ENCODE data around the gene MYPOP.

DNA sequence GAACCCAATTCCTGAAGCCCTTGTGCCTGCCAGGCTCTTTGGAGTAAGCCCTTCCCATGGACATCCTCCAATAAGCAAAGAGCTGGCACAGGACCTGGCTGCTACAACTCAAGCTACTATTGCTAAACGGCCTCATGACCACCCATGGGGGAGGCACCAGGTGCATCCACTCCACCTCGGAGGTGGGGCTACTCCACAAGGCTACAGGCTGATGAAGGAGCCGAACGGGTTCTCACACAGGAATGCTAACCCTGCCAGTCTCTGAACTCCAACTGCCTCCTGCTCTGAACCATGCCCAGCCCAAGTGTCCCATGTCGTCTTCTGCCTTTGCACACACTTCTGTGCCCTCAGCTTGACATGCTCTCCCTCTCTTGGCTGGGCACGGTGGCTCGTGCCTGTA lies 49.4 kb downstream of the MYPOP start:
- TF ChIP-seq, protein P1, sequence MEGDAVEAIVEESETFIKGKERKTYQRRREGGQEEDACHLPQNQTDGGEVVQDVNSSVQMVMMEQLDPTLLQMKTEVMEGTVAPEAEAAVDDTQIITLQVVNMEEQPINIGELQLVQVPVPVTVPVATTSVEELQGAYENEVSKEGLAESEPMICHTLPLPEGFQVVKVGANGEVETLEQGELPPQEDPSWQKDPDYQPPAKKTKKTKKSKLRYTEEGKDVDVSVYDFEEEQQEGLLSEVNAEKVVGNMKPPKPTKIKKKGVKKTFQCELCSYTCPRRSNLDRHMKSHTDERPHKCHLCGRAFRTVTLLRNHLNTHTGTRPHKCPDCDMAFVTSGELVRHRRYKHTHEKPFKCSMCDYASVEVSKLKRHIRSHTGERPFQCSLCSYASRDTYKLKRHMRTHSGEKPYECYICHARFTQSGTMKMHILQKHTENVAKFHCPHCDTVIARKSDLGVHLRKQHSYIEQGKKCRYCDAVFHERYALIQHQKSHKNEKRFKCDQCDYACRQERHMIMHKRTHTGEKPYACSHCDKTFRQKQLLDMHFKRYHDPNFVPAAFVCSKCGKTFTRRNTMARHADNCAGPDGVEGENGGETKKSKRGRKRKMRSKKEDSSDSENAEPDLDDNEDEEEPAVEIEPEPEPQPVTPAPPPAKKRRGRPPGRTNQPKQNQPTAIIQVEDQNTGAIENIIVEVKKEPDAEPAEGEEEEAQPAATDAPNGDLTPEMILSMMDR (IDR thresholded peaks at IDR 0.05) = no peak
- TF ChIP-seq EP300 (IDR thresholded peaks at IDR 0.05) (no peak), POLR2A (IDR thresholded peaks at IDR 0.05) (no peak)

All from tibial nerve (tissue), 4 donors.